ENCODE measurements around the gene KLC3.

KLC3 gene

DNA sequence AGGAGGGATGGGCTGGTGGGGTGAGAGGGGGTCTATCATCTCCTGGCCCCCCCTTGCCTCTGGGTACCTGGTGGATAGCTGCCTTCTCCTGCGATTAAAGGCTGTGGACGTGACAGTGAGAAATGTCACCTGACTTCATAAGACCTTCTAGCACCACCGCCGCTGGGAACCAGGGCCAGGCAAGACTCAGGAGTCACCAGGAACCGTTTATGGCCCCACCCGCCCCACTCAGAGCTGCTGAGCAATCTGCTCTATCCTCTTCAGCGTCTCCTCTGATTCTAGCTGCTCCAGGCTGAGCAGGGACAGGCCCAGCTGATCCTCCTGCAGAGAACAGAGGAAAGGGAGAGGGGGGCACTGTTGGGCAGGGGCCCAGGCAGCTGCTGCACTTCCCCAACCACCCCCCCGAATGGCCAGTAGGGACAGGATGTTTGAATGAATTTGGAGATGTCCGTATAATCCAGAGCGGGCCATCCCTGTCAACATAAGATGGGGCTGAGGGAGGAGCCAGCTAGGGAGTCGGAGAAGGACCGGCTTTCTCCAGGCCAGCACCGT lies 10.9 kb downstream of the KLC3 start:
- Mint-ChIP-seq H3K9me3 (no peaks in the 10 kb centered on the region), H3K4me1 (no peaks in the 10 kb centered on the region), H3K27ac (no peak overlapping the region), H3K27me3 (no peaks in the 10 kb centered on the region), H3K36me3 (peaks cover 2% of the 10 kb centered on the region), H3K4me3 (no peak overlapping the region)

DNA sequence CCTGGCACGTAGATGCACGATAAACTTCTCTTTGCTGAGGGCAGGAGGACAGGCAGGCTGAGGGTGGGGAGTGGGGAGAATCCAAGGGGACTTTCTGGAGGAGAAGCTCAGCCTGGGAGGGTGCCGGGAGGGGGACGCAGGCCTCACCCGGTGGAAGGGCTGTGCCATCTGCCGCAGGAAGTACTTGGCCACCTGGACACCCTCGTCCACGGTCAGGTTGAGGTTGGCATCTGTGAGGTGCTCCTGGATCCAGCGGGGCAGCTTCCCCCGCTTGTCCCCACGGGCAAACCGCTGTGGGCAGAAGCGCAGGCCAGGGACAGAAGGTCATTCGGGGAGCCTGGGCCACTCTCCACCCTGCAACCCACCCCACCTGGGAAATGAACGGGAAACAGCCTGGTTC lies 11.5 kb downstream of the KLC3 start:
- Mint-ChIP-seq H3K9me3 (no peaks in the 10 kb centered on the region), H3K36me3 (peaks cover 2% of the 10 kb centered on the region), H3K4me1 (no peaks in the 10 kb centered on the region), H3K27ac (no peak overlapping the region), H3K27me3 (no peaks in the 10 kb centered on the region), H3K4me3 (no peak overlapping the region)

DNA sequence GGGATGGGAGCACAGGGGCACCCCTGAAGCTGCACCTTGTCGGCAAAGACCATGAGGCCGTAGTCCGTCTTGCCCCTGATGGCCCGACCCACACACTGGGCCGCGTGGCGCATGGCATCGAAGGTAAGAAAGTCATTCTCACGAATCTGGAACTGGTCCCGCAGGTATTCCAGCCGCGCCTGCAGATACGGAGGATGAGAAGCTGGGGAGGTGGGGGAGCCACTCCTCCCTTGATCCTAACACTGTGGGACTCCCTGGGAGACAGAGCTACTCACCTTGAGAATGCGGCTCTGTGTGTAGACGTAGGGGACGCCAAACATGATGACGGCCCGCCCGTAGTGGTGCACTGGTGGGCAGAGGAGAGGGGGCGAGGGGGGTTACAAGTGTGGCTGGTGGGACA lies 11.9 kb downstream of the KLC3 start:
- Mint-ChIP-seq H3K27ac (no peak overlapping the region), H3K4me3 (no peak overlapping the region), H3K9me3 (no peaks in the 10 kb centered on the region), H3K4me1 (no peaks in the 10 kb centered on the region), H3K36me3 (peaks cover 2% of the 10 kb centered on the region), H3K27me3 (no peaks in the 10 kb centered on the region)

DNA sequence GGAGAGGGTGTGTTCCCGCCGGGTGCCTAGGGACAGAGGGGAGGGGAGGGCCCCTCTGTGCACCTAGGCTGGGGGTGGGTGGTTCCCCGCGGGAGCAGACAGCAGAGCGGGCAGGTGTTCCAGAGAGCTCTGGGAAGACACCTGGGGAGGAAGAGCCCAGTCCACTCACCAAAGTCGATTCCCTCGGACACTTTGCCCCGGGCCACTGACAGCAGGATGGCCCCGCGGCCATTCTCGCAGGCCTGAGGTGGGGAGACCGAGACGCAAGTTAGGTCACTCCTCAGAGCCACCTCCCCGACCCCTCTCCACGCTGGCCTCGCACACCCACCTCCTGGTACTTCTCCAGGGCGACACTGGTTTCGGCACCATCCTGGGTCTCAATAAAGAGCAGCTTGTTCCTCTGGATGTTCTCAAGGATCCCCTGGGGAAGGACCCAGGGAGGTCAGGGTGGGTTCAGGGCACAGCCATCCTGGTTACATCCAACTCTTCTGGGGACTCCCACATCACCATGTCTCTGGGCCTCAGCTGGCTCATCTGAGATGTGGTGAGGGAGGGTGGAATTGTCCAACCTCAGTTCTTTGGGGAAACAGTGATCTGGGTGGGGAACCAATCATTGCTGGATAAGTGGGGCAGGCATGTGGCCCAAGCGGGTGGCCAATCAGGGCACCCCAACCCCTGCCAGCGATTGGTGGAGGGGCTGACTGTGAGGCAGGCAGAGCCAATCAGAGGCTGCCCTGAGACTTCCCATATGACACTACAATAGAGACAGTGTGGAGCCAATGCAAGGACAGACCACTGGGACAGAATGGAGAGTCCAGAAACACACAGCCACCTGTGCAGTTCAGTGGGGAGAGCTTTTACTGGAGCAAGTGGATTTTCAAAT lies 12.6 kb downstream of the KLC3 start:
- Mint-ChIP-seq H3K36me3 (peaks cover 3% of the 10 kb centered on the region), H3K9me3 (no peaks in the 10 kb centered on the region), H3K4me3 (no peak overlapping the region), H3K4me1 (no peaks in the 10 kb centered on the region), H3K27ac (no peak overlapping the region), H3K27me3 (no peaks in the 10 kb centered on the region)

DNA sequence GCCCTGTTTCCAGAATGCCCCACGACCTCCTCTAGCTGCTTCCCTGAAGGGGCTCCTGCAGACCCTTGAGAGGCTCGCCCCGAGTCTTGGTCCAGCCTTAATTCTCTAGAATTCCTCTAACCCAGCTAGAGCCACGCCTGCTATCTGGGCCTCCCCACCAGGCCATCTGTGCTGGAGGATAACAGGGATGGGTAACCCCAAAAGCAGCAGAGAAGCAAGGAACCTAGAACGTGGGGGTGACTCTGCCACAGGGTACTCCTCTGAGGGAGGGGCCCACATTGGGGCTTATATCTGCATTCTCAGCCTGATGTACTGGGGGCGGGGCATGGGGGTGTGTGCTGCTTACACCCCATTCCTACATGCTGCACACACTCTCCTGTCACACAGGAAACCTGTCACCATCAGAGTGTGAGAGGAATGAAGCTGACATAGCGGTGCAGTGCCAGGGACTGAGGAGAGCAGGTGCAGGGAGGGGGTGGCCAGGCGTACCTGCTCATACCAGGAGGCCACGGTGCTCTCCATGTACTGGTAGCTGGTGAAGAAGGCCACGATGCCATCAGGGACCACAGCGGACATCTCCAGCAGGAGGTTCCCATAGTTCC lies 13.8 kb downstream of the KLC3 start:
- no peaks in the 10 kb centered on the region for H3K4me1 Mint-ChIP-seq
- H3K27me3 Mint-ChIP-seq, result no peaks in the 10 kb centered on the region
- peaks cover 3% of the 10 kb centered on the region for H3K36me3 Mint-ChIP-seq
- H3K4me3 Mint-ChIP-seq, result no peak overlapping the region
- no peak overlapping the region for H3K27ac Mint-ChIP-seq
- H3K9me3 Mint-ChIP-seq, result no peaks in the 10 kb centered on the region

DNA sequence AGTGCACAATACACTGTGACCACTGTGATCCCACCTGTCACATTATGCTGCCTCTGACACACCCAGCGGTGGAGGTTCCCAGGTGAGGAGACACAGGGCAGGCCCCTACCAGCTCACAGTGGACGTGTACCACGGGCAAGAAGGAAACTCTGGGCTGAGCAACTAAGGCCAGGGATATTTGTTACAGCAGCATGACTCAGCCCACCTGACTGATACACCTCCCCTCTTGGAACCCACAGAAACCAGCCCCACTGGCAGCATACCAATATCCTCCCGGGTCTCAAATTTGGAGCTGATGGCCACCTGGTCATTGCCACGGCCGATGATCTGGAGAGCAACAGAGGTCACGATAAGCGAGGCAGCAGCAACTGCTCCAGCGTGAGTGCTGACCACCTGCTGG lies 14.9 kb downstream of the KLC3 start:
- Mint-ChIP-seq H3K27ac (no peak overlapping the region), H3K9me3 (no peaks in the 10 kb centered on the region), H3K4me1 (no peaks in the 10 kb centered on the region), H3K36me3 (peaks cover 3% of the 10 kb centered on the region), H3K27me3 (no peaks in the 10 kb centered on the region), H3K4me3 (no peak overlapping the region)

DNA sequence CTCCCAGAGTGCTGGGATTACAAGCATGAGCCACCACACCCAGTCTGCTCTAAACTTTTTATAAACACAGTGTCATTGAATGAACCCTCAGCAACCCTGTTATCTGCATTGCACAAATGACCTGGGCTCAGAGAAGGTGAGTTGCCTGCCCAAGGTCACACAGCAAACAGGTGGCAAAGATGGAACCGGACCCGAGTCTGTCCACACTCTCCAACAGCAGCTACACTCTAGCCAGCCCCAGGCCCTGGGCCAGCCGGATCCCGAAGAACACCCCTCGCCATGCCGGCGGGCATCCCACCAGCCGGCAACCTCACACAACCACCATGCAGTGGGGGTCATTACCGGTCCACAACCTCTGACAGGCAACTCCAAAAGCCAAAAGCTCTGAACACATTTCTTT lies 15.4 kb downstream of the KLC3 start:
- H3K27ac Mint-ChIP-seq, result no peak overlapping the region
- H3K9me3 Mint-ChIP-seq, result no peaks in the 10 kb centered on the region
- peaks cover 3% of the 10 kb centered on the region for H3K36me3 Mint-ChIP-seq
- H3K27me3 Mint-ChIP-seq, result no peaks in the 10 kb centered on the region
- H3K4me3 Mint-ChIP-seq, result no peak overlapping the region
- H3K4me1 Mint-ChIP-seq, result no peaks in the 10 kb centered on the region

DNA sequence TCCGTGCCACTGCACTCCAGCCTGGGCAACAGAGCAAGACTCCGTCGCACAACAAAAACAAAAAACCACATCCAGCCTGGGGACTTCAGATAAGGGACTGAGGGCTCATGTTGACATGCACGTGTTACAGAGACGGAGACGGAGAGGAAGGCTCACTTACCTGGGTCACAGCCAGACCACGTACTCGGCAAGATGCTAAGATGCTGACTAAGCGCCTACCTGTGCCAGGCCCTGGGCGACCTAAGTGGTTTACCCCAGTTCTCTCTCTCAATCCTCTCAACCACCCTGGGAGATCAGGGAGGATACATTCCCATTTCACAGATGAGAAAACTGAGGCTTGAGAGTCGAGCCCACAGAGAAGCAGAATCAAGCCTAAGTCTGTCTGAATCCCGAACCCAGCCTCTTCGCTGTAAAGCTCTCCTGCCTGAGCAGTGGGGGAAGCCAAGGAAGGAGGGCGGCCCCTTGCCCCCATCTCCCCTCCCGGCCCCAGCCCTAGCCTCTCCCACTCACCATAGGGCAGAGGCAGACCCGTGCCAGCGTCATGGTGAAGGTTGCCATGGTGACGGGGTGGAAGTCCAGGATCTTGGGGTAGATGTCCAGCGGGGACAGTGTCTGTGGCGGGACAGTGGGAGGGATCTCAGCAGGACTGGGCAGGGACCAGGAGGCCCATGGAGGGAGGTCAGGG lies 16.4 kb downstream of the KLC3 start:
- Mint-ChIP-seq H3K4me3 (no peak overlapping the region), H3K4me1 (no peaks in the 10 kb centered on the region), H3K36me3 (peaks cover 3% of the 10 kb centered on the region), H3K9me3 (no peaks in the 10 kb centered on the region), H3K27me3 (no peaks in the 10 kb centered on the region), H3K27ac (no peak overlapping the region)

DNA sequence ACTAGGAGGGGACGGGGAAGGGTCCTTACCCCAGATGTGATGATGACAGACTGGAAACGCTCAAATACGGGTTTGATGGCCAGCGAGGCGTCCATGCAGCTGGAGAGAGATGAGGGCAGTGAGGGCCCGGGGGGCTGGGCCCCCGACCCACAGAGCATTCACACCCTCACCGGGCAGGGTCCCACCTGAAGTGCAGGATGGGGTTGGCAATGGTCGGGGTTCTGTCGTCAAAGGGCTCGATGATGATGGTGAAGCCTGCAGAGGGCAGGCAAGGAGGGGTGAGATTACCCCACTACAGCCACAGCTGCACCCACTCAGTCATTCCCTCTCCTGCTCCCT lies 16.9 kb downstream of the KLC3 start:
- Mint-ChIP-seq H3K4me1 (no peaks in the 10 kb centered on the region), H3K4me3 (no peak overlapping the region), H3K27ac (no peak overlapping the region), H3K36me3 (peaks cover 3% of the 10 kb centered on the region), H3K27me3 (no peaks in the 10 kb centered on the region), H3K9me3 (no peaks in the 10 kb centered on the region)

DNA sequence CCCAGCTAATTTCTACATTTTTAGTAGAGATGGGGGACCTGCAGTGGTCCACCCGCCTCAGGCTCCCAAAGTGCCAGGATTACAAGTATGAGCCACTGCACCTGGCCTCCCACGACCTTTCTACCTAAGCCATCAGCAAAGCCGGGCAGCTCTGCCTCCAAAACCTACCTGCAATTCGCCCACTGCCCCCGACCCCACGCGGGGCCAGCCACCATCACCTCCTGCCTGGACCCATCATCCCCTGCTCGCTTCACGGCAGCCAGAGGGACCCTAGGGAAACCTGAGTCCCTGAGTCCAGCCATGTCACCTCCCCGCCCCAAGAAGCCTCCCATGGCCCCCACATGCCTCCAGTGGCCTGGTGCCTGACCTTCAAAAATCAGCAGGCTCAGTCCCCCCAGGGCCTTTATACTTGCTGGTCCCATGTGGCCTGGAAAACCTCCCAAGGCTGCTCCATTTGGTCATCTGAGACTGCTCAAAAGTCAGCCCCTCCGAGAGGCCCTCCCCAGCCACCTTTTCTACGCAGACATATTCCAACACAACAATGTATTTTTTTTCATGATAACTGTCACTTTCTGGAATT lies 17.8 kb downstream of the KLC3 start:
- Mint-ChIP-seq H3K4me3 (no peak overlapping the region), H3K4me1 (no peaks in the 10 kb centered on the region), H3K9me3 (no peaks in the 10 kb centered on the region), H3K27me3 (no peaks in the 10 kb centered on the region), H3K27ac (no peak overlapping the region), H3K36me3 (peaks cover 3% of the 10 kb centered on the region)

DNA sequence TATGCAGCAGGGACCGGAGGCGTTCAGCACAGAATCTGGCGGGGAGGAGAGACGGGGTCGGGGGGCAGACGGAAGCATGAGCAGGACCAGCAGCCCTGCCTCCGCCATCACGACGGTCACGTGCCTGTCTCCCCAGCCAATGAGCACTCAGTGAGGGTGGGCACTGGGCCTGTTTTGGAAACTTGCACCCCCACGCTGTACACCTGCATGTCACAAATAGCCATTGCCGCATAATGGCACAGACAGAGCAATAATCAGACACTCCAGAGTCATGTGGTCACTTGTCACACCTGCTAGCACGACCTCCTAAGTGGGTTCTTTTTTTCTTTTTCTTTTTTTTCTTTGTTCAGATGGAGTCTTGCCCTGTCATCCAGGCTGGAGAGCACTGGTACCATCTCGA lies 21.1 kb downstream of the KLC3 start:
- Mint-ChIP-seq H3K4me3 (no peak overlapping the region), H3K4me1 (no peaks in the 10 kb centered on the region), H3K27me3 (no peaks in the 10 kb centered on the region), H3K36me3 (peaks cover 1% of the 10 kb centered on the region), H3K9me3 (no peaks in the 10 kb centered on the region), H3K27ac (no peak overlapping the region)

DNA sequence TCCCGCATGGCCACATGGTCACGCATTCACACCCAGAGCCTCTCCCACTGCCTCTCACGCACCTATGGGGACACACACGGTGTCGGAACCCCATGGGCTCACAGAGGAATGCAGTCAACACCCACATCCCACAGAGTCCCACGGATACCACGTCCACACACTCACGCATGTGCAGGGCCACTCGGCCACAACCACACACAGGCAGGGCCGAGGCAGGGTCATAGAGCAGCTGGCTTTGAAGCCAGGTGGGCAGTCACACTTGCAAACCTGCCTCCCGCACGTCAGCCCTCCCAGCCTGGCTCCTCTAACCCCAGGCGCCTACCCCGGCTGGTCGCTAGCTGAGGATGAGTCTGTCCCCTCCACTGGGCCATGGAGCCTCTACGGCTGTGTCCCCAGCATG lies 21.7 kb downstream of the KLC3 start:
- Mint-ChIP-seq H3K9me3 (no peaks in the 10 kb centered on the region), H3K36me3 (peaks cover 1% of the 10 kb centered on the region), H3K27me3 (no peaks in the 10 kb centered on the region), H3K27ac (no peak overlapping the region), H3K4me3 (no peak overlapping the region), H3K4me1 (no peaks in the 10 kb centered on the region)

DNA sequence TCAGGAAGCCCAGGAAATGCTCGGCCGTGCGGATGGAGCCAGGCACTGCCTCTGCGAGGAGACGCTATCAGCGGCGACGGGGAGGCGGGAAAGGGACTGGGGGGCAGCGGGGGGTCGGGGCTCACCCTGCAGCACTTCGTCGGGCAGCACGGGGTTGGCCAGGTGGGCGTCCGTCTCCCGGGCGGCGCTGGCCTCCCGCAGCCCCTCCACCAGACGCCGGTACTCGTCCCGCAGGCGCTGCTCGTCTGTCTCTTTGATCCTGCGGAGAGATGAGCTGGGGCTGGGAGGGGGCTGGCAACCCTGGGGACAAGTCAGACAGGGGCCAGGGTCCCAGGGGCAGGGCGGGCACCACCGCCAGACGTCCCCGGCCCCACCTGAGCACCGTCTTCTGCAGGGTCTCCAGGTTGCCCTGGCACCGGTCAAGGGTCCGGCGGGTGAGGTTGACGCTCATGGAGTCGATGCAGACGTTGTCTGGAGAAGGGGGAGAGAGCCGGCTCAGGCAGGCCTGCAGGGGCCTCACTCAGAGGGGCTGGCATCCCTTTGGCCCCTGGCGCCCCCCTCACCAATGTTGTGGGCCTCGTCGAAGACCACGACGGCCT lies 23.4 kb downstream of the KLC3 start:
- no peaks in the 10 kb centered on the region for H3K9me3 Mint-ChIP-seq
- no peak overlapping the region for H3K4me3 Mint-ChIP-seq
- H3K4me1 Mint-ChIP-seq, result peaks cover 11% of the 10 kb centered on the region
- no peaks in the 10 kb centered on the region for H3K27me3 Mint-ChIP-seq
- no peaks in the 10 kb centered on the region for H3K36me3 Mint-ChIP-seq
- H3K27ac Mint-ChIP-seq, result no peak overlapping the region

DNA sequence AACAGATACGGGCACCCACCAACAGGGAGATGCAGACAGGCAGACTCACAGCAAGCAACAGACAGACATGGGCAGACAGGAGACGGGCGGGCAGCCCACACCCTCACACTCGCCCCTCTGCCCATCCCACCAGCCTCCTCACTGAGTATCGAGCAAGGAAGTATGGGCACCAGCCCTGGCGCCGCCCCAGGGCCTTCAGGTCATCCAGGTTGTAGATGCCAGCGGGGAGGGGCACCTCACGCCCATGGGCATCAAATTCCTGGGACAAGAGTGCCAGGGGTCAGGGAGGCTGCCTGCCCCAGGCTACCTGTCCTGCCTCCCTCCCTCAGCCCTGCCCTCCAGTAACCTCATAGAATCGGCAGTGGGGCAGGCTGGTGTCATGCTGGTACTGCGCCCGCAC lies 24.1 kb downstream of the KLC3 start:
- Mint-ChIP-seq H3K27ac (no peak overlapping the region), H3K36me3 (no peaks in the 10 kb centered on the region), H3K9me3 (no peaks in the 10 kb centered on the region), H3K4me3 (no peak overlapping the region), H3K4me1 (peaks cover 14% of the 10 kb centered on the region), H3K27me3 (no peaks in the 10 kb centered on the region)

DNA sequence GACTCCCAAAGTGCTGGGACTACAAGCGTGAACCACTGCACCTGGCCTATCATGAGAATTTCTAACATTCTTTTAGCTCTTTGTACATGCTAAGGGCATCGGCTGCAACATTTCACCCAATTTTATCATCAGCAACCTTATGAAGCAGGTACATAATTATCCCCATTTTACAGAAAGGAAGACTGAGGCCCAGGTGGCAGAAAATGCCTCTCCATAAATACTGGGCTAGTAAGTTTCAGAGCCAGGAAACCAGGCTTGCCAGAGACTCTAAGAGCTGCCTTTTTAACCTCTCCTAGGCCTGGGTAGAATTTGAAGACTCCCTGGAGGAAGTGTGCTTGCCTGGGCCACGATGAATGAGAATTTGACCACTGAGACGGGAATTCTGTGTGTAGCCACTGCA lies 27.6 kb downstream of the KLC3 start:
- Mint-ChIP-seq H3K27me3 (no peaks in the 10 kb centered on the region), H3K4me3 (peak overlapping the region; percentile 52), H3K36me3 (no peaks in the 10 kb centered on the region), H3K9me3 (no peaks in the 10 kb centered on the region), H3K27ac (no peak overlapping the region), H3K4me1 (peaks cover 19% of the 10 kb centered on the region)
